Fibroblast of villous mesenchyme (primary cell): ENCODE data around the gene SBF2. TPM values are rescaled to one million over a fixed set of nuclear protein-coding genes. Genes with fewer than 3 reads are reported as not detected.

Experiments used
- DNase-seq: peaks from one replicate; pipeline ENCODE4 v3.0.0-alpha.2; 2010; ENCODE audit warnings: low read depth
- H3K4me3 ChIP-seq: 2 replicates; pipeline ENCODE4 v1.5.1; 2011; ENCODE audit warnings: low read depth, mild to moderate bottlenecking, low read length
- total RNA-seq: library from RNA; depleted of rRNA; stranded (reverse); fragments of >200 nt; gene quantifications from 2 replicates; pipeline ENCODE4 v1.2.3, GENCODE V29; 2012
- TF ChIP-seq, protein P1 (sequence below): IDR thresholded peaks from 2 replicates; pipeline ENCODE4 v1.5.1; 2012; ENCODE audit warnings: low read depth, mild to moderate bottlenecking, low read length; ENCODE audit not compliant: insufficient read depth

Gene SBF2
- total RNA-seq, 1 donor, result 35.0 TPM

DNA sequence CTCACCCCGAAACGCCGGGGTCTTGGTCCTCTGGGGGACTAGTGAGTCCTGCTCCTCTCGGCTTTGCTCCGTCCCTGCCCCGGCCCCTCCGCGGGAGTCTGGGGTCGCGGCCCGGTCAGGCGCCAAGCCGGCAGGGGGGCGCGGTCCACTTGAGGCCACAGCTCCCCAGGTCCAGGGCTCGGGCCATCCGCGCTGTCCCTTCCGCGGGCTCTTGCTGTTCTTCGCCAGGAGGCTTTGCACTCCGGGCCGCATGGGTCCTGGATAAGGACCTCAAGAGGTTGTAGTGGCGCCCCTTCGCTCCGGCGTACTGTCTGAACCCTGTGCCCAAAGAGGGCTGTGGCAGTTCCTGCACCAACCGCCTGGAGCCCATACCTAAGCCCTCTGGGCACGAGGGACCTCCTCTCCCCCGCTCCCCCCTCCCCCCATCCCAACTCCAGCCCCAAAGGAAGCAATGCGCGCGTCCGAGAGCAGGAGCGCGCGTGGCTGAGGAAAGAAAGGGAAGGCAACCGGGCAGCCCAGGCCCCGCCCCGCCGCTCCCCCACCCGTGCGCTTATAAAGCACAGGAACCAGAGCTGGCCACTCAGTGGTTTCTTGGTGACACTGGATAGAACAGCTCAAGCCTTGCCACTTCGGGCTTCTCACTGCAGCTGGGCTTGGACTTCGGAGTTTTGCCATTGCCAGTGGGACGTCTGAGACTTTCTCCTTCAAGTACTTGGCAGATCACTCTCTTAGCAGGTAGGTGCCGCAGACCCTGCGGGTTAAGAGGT, 10.7 kb upstream of the SBF2 start, which contains the start of gene ADM:
Gene ADM (plus strand): TSS at position 579 of the 767 bp plus-strand sequence. CDS start 628 bp downstream, outside the sequence.
- peak; percentile 95 for DNase-seq
- TF ChIP-seq, protein P1, sequence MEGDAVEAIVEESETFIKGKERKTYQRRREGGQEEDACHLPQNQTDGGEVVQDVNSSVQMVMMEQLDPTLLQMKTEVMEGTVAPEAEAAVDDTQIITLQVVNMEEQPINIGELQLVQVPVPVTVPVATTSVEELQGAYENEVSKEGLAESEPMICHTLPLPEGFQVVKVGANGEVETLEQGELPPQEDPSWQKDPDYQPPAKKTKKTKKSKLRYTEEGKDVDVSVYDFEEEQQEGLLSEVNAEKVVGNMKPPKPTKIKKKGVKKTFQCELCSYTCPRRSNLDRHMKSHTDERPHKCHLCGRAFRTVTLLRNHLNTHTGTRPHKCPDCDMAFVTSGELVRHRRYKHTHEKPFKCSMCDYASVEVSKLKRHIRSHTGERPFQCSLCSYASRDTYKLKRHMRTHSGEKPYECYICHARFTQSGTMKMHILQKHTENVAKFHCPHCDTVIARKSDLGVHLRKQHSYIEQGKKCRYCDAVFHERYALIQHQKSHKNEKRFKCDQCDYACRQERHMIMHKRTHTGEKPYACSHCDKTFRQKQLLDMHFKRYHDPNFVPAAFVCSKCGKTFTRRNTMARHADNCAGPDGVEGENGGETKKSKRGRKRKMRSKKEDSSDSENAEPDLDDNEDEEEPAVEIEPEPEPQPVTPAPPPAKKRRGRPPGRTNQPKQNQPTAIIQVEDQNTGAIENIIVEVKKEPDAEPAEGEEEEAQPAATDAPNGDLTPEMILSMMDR, result peak; percentile 57
- peak within 1 kb of the TSS; percentile 92 for H3K4me3 ChIP-seq

DNA sequence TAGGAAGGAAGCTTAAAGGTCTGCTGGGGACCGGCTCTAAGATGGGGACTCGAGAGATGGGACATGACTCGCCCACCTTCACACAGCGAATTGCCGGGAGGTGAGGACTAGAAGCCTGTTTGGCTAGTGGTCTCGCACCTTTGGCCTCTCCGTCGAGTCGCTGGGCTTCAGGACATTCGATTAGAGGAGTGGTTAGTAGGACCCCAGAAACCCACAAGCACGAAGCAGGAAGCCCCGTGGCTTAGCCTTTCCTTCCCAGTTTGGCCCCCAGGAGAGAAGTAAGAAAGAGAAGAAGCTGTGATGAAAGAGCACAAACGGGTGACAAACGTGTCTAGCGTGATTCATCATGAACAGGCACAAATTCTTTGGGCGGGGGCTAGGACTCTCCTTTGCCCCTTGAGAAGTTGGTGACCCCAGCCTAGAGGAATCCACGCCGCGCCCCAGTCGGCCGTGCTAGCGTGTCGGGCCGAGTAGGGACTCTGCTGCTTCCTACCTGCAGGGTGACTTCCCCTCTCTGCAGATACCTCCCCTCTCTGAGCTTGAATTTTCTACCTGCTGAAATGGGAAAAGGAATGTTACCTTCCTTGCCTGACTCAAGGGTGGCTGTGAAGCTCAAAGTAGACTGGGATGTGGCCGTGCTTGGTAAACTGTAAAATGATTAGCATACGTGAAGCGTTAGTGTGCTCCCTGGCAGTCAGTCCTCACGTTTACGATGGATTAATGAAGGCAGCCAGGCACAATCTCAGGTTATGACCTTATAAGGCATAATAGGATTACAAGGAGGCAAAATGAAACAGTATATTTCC, 9.7 kb upstream of the SBF2 start:
- TF ChIP-seq, protein P1, result no peak
- H3K4me3 ChIP-seq, result peak overlapping the region; percentile 92
- DNase-seq, result peak; percentile 77

DNA sequence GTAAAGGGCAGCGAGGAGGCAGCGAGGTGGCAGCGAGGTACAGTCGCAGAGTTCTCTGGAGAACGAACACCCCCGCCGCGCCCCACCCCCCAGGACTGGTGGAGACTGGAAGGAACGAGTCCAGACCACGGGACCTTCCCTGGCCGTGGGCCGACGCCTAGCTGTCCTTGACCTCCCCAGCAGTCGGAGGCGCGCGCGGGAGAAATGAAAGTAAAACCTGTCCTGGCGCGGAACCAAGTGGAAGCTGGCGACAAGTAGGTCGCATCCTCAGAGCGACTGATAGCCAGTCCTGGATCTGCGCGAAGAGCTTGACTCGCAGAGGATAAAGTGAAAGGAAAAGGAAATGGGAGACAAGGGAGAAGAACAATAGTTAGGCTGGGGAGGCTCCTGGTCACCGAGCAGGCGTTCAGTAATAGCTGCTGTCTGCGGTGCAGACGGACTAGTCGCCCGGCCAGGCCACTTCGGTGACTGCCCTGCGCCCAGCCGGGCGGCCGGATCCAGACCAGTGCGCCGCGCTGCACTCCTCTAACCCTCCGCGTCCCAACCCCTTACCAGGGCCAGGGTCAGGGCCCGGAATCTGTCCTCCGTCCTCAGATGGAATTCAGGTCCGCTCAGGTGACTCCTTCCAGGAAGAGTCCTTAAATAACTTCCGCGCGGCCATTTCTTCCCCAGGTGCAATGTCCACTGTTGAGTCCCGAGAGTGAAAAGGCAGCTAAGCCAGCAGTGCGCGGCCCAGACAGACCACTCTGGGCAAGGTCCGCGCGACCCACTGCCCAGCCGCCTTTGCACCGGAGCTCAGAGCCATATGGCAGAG, 8.9 kb upstream of the SBF2 start:
- TF ChIP-seq, protein P1, result no peak
- DNase-seq, result peak; percentile 83

DNA sequence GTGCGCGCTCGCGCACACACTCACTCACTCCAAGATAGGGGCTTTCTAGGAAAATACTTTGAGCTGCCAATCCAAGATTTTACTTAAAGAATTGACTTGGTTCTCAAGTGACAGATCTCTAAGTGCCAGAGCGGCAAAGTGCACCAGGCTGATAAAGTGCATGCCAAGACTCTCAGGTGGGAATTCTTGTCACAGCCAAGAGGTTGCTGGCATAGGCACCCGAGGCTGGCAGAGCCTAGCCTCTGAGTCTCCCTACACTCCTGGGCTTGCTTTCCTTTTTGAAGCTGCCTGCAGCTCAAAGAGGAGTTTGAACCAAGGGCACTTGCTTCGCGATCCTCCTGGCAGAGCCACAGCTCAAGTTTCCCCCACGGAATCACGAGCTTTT, 8.3 kb upstream of the SBF2 start:
- H3K4me3 ChIP-seq, result peak overlapping the region; percentile 92
- TF ChIP-seq, protein P1, result no peak
- no peak for DNase-seq

More for the DNA sequence above, 8.9 kb upstream of the SBF2 start:
- peak overlapping the region; percentile 92 for H3K4me3 ChIP-seq

DNA sequence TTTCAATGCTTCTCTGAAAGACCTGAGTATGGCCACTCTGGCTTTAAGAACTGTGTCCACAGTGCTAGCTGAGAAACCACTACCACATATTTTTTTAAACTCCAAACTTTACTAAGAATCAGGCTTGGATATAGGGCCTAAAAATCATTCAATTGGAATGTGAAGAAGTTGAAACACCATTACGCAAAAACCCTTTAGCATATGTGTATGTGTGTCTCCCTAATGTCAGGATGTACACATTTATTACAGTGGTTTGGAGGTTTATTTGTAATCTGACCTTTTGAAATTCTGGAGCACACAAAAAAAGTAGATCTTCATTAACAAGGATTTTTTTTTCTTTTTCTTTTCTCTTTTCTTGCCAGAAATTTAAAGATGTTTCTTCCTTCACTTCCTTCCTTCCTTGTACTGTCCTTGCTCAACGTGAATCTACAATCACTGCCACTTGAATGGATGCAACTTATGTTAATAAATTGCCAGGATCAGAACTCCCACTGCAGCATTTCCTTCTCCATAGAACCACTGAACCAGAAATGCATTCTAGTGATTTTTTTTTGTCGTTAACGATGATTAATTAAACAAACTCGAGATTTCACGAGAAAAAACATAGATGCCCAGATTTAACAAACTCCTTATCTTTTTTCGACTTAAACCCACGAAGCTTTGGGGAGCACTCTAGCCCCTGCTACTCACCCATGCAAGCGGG, 7.8 kb upstream of the SBF2 start:
- TF ChIP-seq, protein P1, result no peak
- DNase-seq, result peak; percentile 96
- H3K4me3 ChIP-seq, result peak overlapping the region; percentile 92

DNA sequence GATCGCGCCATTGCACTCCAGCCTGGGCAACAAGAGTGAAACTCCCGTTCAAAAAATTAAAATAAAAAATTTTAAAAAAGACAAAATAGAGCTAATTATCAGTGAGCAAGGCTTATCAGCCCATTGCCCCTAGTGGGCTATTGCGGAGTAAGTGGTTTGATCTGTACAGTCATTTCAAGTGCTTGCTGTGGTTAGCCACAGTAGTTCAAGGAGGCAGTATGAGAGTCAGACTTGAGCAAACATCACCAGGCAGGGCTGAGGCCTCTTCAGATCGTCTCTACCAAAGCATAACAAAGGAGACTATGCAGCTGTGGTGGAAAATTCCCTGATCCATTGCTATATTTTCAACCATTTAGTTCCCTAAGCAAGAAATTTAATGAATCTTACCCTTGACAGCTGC, 4.3 kb upstream of the SBF2 start:
- H3K4me3 ChIP-seq, result no peak overlapping the region
- DNase-seq, result peak; percentile 92
- TF ChIP-seq, protein P1, result peak; percentile 35
